ENCODE data around the gene PLA2G15. TPM values are rescaled to one million over a fixed set of nuclear protein-coding genes. Genes with fewer than 3 reads are reported as not detected.

The PLA2G15 gene
- total RNA-seq, 4 donors from 2014 or later: 10.4 to 22.0 (median 15.3) TPM

GRCh38 chr16:68252383-68252782, 7.2 kb downstream of the PLA2G15 start:
- Histone ChIP-seq H3K27me3 (no peaks in the 10 kb centered on the region), H3K36me3 (peaks cover 10 to 85% (median 75%) of the 10 kb centered on the region in 4 donors), H3K4me3 (no peak overlapping the region), H3K4me1 (peaks cover 5 to 31% (median 8%) of the 10 kb centered on the region in 4 donors), H3K9me3 (no peaks in the 10 kb centered on the region), H3K27ac (replicated peaks in 1 of 4) (no peak overlapping the region)
- WGBS: 81% methylated on average over 4 of the region's 5 CpGs
- no peak for TF ChIP-seq POLR2AphosphoS5 (IDR thresholded peaks at IDR 0.05)
- intact Hi-C loops (cut with DNase I): no loop called here
- no peak for DNase-seq (ENCODE audit: extremely low spot score)

- TF ChIP-seq POLR2AphosphoS5 (IDR thresholded peaks at IDR 0.05) (no peak), EP300 (IDR thresholded peaks at IDR 0.05) (no peak), CTCF (IDR thresholded peaks at IDR 0.05) (no peak), POLR2A (IDR thresholded peaks at IDR 0.05; ENCODE audit: low read depth) (no peak)
- 93% methylated on average over 4 of the region's 4 CpGs for WGBS
- Histone ChIP-seq H3K27ac (replicated peaks in 1 of 4) (no peak overlapping the region), H3K36me3 (peaks cover 10 to 94% (median 79%) of the 10 kb centered on the region in 4 donors), H3K9me3 (no peaks in the 10 kb centered on the region), H3K27me3 (no peaks in the 10 kb centered on the region), H3K4me3 (no peak overlapping the region), H3K4me1 (peaks cover 7 to 32% (median 11%) of the 10 kb centered on the region in 4 donors)
- intact Hi-C loops (cut with DNase I): no loop called here
- no peak for DNase-seq (ENCODE audit: extremely low spot score)
Observed at GRCh38 chr16:68253721-68254120, 8.5 kb downstream of the PLA2G15 start.

GRCh38 chr16:68255712-68256111, 10.5 kb downstream of the PLA2G15 start:
- Histone ChIP-seq H3K36me3 (peaks cover 21 to 95% (median 80%) of the 10 kb centered on the region in 4 donors), H3K27ac (replicated peaks in 1 of 4) (no peak overlapping the region), H3K9me3 (no peaks in the 10 kb centered on the region), H3K4me3 (no peak overlapping the region), H3K4me1 (peaks cover 7 to 32% (median 11%) of the 10 kb centered on the region in 4 donors), H3K27me3 (no peaks in the 10 kb centered on the region)
- intact Hi-C loops (cut with DNase I): no loop called here
- WGBS: 93% methylated on average over 18 of the region's 18 CpGs
- DNase-seq (ENCODE audit: extremely low spot score): no peak
- TF ChIP-seq POLR2AphosphoS5 (IDR thresholded peaks at IDR 0.05): no peak
- no peak for TF ChIP-seq CTCF (IDR thresholded peaks at IDR 0.05)
- no peak for TF ChIP-seq POLR2A (IDR thresholded peaks at IDR 0.05; ENCODE audit: low read depth)
- no peak for TF ChIP-seq EP300 (IDR thresholded peaks at IDR 0.05)

GRCh38 chr16:68257251-68257905, 12.2 kb downstream of the PLA2G15 start:
- Histone ChIP-seq H3K27ac (replicated peaks in 1 of 4) (peak overlapping the region; percentile 61 to 73 (median 68)), H3K9me3 (no peaks in the 10 kb centered on the region), H3K4me3 (no peak overlapping the region), H3K36me3 (peaks cover 21 to 80% (median 68%) of the 10 kb centered on the region in 4 donors), H3K4me1 (peaks cover 14 to 39% (median 16%) of the 10 kb centered on the region in 4 donors), H3K27me3 (no peaks in the 10 kb centered on the region)
- TF ChIP-seq POLR2AphosphoS5 (IDR thresholded peaks at IDR 0.05) (no peak), POLR2A (IDR thresholded peaks at IDR 0.05; ENCODE audit: low read depth) (no peak), EP300 (IDR thresholded peaks at IDR 0.05) (no peak), CTCF (IDR thresholded peaks at IDR 0.05) (no peak)
- WGBS: 77% methylated on average over 6 of the region's 6 CpGs
- intact Hi-C loops (cut with DNase I): no loop called here
- no peak for DNase-seq (ENCODE audit: extremely low spot score)

GRCh38 chr16:68257906-68258800, 13.0 kb downstream of the PLA2G15 start:
- Histone ChIP-seq H3K36me3 (peaks cover 21 to 72% (median 60%) of the 10 kb centered on the region in 4 donors), H3K27ac (replicated peaks in 1 of 4) (peak overlapping the region; percentile 61 to 73 (median 68))
- intact Hi-C loops (cut with DNase I): no loop called here

More at GRCh38 chr16:68257906-68258800, 13.0 kb downstream of the PLA2G15 start:
- H3K4me3 ChIP-seq: no peak overlapping the region
- peaks cover 14 to 31% (median 16%) of the 10 kb centered on the region in 4 donors for H3K4me1 ChIP-seq
- no peaks in the 10 kb centered on the region for H3K9me3 ChIP-seq
- TF ChIP-seq EP300 (IDR thresholded peaks at IDR 0.05) (no peak), POLR2AphosphoS5 (IDR thresholded peaks at IDR 0.05) (peak in 1 of 2 donors; percentile 15)
- 61% methylated on average over 11 of the region's 13 CpGs for WGBS
- DNase-seq (ENCODE audit: extremely low spot score): no peak
- H3K27me3 ChIP-seq: no peaks in the 10 kb centered on the region

Data from esophagus muscularis mucosa (tissue), 4 donors.